A204.1 (cell line): ENCODE measurements around the gene NFATC1.

ENCODE experiments used
- FAIRE-seq: peaks from 2 replicates; lab custom pipeline; 2012; peaks lifted over from hg19 to GRCh38; lab: Jason Lieb, UNC

NFATC1 gene

GRCh38 chr18:79389689-79390088 is 6.0 kb upstream of the NFATC1 start:
- no peak for FAIRE-seq

- FAIRE-seq = no peak
Measured at GRCh38 chr18:79392226-79392625, 3.5 kb upstream of the NFATC1 start.

DNA sequence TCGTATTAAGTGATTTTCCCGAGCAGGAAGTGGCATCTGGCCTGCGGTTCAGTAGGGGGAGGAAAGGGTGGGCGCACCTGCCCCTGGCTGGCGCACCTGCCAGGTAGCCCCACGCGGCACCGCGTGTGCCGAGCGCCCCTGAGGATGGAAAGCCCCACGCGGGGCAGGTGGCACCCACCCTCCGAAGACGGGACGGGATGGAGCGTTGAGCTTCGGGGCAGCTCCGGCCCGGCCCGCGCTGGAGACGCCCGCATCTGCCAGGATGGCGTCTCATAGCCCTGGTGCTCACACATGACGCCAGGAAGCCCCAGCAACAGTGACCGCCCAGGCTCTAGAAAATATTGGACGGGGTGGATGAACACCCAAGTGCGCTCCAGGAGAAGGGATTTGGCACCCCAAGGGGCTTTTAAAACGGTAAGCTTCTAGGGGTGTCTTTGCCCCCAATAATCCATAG is 2.5 kb upstream of the NFATC1 start:
- no peak for FAIRE-seq

GRCh38 chr18:79393635-79394533 is 1.8 kb upstream of the NFATC1 start:
- FAIRE-seq = no peak

- FAIRE-seq = no peak
Measured at GRCh38 chr18:79394534-79395307, 1.0 kb upstream of the NFATC1 start.

- no peak for FAIRE-seq
Measured at GRCh38 chr18:79395308-79395640, 456 bp upstream of the NFATC1 start.

DNA sequence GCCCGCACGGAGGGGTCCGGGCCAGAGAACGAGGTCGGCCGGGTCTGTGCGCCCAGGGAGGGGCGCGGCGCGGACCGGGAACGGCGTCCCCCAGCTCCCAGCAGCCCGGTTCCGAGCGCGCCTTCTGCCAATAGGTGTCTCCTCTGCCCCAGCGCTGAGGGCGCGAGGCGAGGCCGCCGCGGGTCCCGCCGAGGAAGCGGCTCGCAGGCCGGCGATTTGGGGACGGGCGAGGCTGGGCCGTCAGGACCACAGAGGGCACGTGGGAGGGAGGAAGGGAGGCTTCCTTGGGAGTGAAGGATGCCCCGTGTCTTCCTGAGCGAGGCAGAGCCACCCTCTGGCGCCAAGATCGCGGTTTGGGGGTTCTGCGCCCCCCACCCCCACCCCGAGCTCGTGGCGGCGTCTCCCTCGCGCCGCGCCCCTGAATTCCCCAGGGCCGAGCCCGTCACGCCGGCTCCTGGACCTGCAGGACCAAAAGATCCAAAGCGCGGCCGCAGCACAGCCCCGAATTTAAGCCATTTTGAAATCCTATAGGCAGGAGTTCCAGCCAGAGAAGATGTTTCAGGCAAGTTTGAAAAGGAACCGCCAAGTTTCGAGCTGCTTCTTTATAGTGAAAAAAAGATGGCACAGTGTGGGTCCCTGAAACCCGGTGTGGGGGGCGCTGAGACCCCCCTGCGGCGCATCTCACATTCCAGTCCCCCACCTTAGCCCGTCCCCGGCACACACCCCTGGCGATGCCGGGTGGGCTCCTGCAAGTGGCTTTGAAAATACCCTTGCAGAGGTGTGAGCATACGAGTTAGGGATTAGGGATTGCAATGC is 909 bp downstream of the NFATC1 start:
- no peak for FAIRE-seq

DNA sequence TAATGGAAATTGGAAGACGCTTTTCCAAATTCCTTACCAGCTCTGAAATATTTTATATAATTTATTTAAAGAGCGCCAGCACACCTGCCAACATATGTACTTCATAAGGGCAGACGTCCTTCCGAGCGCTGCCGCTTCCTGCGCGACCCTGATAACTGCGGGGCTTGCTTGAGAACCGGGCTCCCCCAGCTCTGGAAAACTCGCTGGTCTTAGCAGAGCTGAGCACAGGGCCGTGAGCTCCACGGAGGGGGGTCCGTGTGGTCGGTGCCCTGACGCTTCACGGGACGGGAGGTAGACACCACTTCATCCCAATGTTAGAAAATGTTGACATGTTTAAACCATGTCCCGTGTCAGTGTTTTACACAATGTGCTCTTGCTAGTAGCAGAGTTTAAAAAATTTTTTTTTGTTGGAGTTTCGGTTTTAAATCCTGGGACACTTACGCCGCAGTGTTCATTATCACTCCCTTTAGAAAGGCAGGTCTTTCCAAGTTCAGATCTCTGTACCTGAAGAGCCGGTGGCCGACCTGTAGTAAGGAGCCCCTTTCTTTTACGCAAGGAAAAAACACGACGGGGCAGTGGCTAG is 1.6 kb downstream of the NFATC1 start:
- no peak for FAIRE-seq

- FAIRE-seq = no peak
Measured at GRCh38 chr18:79397830-79398761, 2.4 kb downstream of the NFATC1 start.

- FAIRE-seq = no peak
Measured at GRCh38 chr18:79399275-79400081, 3.7 kb downstream of the NFATC1 start.

- FAIRE-seq = no peak
Measured at GRCh38 chr18:79400091-79400590, 4.4 kb downstream of the NFATC1 start.

GRCh38 chr18:79400591-79401381 is 5.1 kb downstream of the NFATC1 start:
- FAIRE-seq = no peak

GRCh38 chr18:79401494-79402208 is 5.9 kb downstream of the NFATC1 start:
- FAIRE-seq = no peak

DNA sequence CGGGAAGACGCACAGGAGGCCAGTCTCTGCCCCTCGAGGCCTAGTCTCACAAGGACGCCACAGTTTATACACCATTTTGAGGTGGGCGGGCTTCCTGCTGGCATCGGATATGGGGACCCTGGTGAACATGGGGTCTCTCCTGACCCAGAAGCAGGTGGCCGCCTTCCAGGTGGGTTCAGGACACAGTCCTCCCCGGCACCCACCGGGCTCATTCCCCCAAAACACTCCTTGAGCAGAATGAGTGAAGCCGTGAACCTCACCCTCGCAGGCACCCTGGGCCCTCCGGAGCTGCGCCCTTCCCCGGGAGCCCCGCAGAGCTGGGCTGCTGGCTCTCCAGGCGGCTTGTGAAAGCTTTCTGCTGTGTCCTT is 6.5 kb downstream of the NFATC1 start:
- no peak for FAIRE-seq

DNA sequence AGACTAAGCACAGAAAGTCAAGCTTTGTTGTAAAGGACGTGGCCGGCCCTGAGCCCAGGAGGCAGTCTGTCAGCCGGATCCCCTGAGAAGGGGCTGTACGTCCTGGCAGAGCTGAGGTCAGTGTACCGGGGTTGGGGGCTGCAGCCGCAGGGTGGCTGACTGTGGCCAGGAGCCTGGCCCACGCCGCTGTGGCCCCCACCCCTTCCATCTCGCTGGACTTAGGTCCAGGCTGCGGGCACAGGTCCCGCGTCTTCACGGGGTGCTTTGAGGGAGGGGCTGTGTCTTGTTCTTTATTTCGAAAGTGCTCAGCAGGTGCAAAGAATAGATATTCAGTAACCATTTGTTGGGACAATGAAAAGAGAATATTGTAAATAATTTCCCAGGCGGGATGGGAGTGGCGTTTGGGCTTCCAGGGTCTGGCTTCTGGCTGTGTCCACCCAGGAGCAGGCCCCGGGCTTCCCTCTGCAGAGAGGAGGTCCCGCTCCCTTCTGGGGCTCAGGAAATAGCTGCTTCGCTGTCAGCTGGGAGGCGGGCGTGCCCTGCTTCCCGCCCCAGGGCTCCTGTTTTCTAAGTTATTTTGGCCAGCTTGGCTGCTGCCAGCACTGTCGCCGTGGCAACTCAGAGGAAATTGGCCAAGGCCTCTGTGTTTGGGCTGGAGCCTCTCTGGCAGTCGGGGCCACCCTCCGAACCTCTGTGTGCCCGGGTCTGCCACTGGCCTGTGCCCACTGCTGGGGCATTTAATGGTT is 7.4 kb downstream of the NFATC1 start:
- no peak for FAIRE-seq

GRCh38 chr18:79403723-79404566 is 8.2 kb downstream of the NFATC1 start:
- no peak for FAIRE-seq

DNA sequence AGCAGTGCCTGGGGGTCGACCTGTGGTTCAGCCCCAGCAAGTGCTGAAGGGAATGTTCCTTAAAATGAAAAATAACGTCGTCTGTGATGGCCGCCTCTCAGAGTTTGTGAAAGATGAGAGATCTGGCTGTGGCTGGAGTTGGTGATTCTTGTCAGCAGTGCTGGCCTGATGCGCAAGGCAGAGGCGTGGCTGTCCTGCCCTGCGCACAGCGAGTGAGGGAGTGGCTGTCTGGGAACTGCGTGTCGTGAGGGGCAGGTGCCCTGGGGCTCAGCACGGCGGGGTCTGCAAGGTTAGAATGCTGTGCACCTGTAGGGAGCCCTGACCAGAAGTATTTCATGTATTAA is 8.8 kb downstream of the NFATC1 start:
- FAIRE-seq = no peak
